SK-N-SH (cell line): ENCODE measurements around the gene DCLK1. TPM values are rescaled to one million over a fixed set of nuclear protein-coding genes. Genes with fewer than 3 reads are reported as not detected.

Experiments
- CTCF ChIA-PET: fragments of 300-600, 350-600 bp; formaldehyde crosslinking; extraction: SDS; loops from one replicate; lab custom pipeline; 2021; lab: Yijun Ruan, JAX
- POLR2A ChIA-PET: fragments of 350-600 bp; sonication (Branson Sonifier 250); formaldehyde crosslinking; extraction: SDS; loops from one replicate; lab custom pipeline; 2020; ENCODE audit warnings: antibody characterized with exemption, inconsistent platforms; lab: Yijun Ruan, JAX
- DNase-seq: peaks from one replicate; pipeline ENCODE4 v3.0.0; 2012
- H2AFZ ChIP-seq: fragments of 200-600 bp; sonication (generic); 2 replicates; pipeline ENCODE4 v1.8.1; 2016; ENCODE audit warnings: antibody characterized with exemption, mild to moderate bottlenecking, low read depth
- H3F3A ChIP-seq: fragments of 200-600 bp; sonication (generic); replicated peaks from 2 replicates; pipeline ENCODE3; 2016; ENCODE audit warnings: antibody characterized with exemption, mild to moderate bottlenecking; ENCODE audit not compliant: insufficient read depth
- H3K27ac ChIP-seq, 2 experiments: fragments of 200-500 bp in 1 of 2; fragments of 200-600 bp in 1 of 2; sonication (Bioruptor generic) in 1 of 2; sonication (generic), shearing (Covaris generic) in 1 of 2; 2 replicates each; pipeline versions ENCODE4 v1.5.1 to v1.6.1; 2014 to 2016; ENCODE audit warnings: low read depth in 2 of 2, inconsistent platforms in 1 of 2, low read length in 1 of 2, mild to moderate bottlenecking in 1 of 2, mixed read lengths in 1 of 2
- H3K27me3 ChIP-seq: fragments of 200-600 bp; sonication (generic), shearing (Covaris generic); 2 replicates; pipeline ENCODE4 v1.6.1; 2016; ENCODE audit warnings: mixed run types; ENCODE audit not compliant: insufficient read depth
- H3K36me3 ChIP-seq, 2 experiments: fragments of 200-500 bp in 1 of 2; fragments of 200-600 bp in 1 of 2; sonication (Bioruptor generic) in 1 of 2; sonication (generic) in 1 of 2; replicated peaks in 1 of 2; 2 replicates each; pipeline versions ENCODE3 to v1.5.1; 2014 to 2016; ENCODE audit warnings: low read length in 1 of 2, mild to moderate bottlenecking in 1 of 2; ENCODE audit not compliant: insufficient read depth in 2 of 2, control insufficient read depth in 1 of 2
- H3K4me1 ChIP-seq, 2 experiments: fragments of 200-500 bp in 1 of 2; fragments of 200-600 bp in 1 of 2; sonication (Bioruptor generic) in 1 of 2; sonication (generic), shearing (Covaris generic) in 1 of 2; 2 replicates each; pipeline versions ENCODE4 v1.5.1 to v1.6.1; 2014 to 2016; ENCODE audit warnings: low read depth in 1 of 2, low read length in 1 of 2, mixed run types in 1 of 2; ENCODE audit not compliant: insufficient read depth in 2 of 2, control insufficient read depth in 1 of 2
- H3K4me2 ChIP-seq: fragments of 200-600 bp; sonication (generic), shearing (Covaris generic); 2 replicates; pipeline ENCODE4 v1.6.1; 2017; ENCODE audit warnings: mixed run types
- H3K4me3 ChIP-seq, 2 experiments: fragments of 200-500 bp in 1 of 2; fragments of 200-600 bp in 1 of 2; sonication (Bioruptor generic) in 1 of 2; sonication (generic), shearing (Covaris generic) in 1 of 2; 2 replicates each; pipeline versions ENCODE4 v1.5.1 to v1.8.1; 2014 to 2016; ENCODE audit warnings: low read depth in 2 of 2, inconsistent platforms in 1 of 2, low read length in 1 of 2, mild to moderate bottlenecking in 1 of 2, mixed read lengths in 1 of 2, moderate library complexity in 1 of 2
- H3K79me2 ChIP-seq: fragments of 200-600 bp; sonication (generic); 2 replicates; pipeline ENCODE4 v1.8.1; 2017; ENCODE audit warnings: mild to moderate bottlenecking; ENCODE audit not compliant: insufficient read depth
- H3K9ac ChIP-seq: fragments of 200-600 bp; sonication (generic); 2 replicates; pipeline ENCODE4 v1.6.1; 2017; ENCODE audit warnings: mixed run types
- H3K9me2 ChIP-seq: fragments of 200-600 bp; sonication (generic); 2 replicates; pipeline ENCODE4 v1.6.1; 2017; ENCODE audit warnings: mixed run types
- H3K9me3 ChIP-seq: fragments of 200-600 bp; sonication (generic); 2 replicates; pipeline ENCODE4 v1.6.1; 2017; ENCODE audit warnings: mixed run types, mild to moderate bottlenecking, moderate library complexity
- H4K20me1 ChIP-seq: fragments of 200-600 bp; sonication (generic); 2 replicates; pipeline ENCODE4 v1.6.1; 2017; ENCODE audit warnings: mild to moderate bottlenecking, mixed run types; ENCODE audit not compliant: insufficient read depth
- CHD2 ChIP-seq: fragments of 150-350 bp; IDR thresholded peaks from 2 replicates; pipeline ENCODE4 v1.6.1; 2018; ENCODE audit warnings: low read length; ENCODE audit not compliant: partially characterized antibody
- EP300 ChIP-seq, 2 experiments: IDR thresholded peaks; 2 replicates each; pipeline versions ENCODE4 v1.4.0 to v1.6.1; 2012; ENCODE audit warnings: borderline replicate concordance in 1 of 2, low read depth in 1 of 2, low read length in 1 of 2
- RFX5 ChIP-seq: IDR thresholded peaks from 2 replicates; pipeline ENCODE4 v1.6.1; 2012; ENCODE audit warnings: mild to moderate bottlenecking, improper control_type of control experiment, low read length
- RXRA ChIP-seq: IDR thresholded peaks from 2 replicates; pipeline ENCODE4 v1.4.0; 2012; ENCODE audit warnings: low read depth, mild to moderate bottlenecking, borderline replicate concordance
- TAF1 ChIP-seq: IDR thresholded peaks from 2 replicates; pipeline ENCODE4 v1.6.1; 2012; ENCODE audit warnings: low read depth, mild to moderate bottlenecking, low read length, moderate library complexity, borderline replicate concordance
- WGBS: methylation state at CpG from one replicate; pipeline ENCODE4 v1.1.6; 2017; ENCODE audit warnings: low lambda C conversion rate; 5-methylcytosine and 5-hydroxymethylcytosine counted together
- polyA plus RNA-seq, 3 experiments: library from polyadenylated mRNA; depleted of rRNA; stranded (reverse); fragments of >200 nt; gene quantifications; 2 replicates each; pipeline ENCODE4 v1.2.3, GENCODE V29; 2012
- TF ChIP-seq, protein P1 (sequence below): IDR thresholded peaks from 2 replicates; pipeline ENCODE4 v1.6.1; 2012; ENCODE audit warnings: mild to moderate bottlenecking, low read depth, low read length, moderate library complexity
- TF ChIP-seq, protein P2 (sequence below): fragments of 150-350 bp; IDR thresholded peaks from 2 replicates; pipeline ENCODE4 v1.6.1; 2017; ENCODE audit warnings: antibody characterized with exemption, low read length, low read depth, borderline replicate concordance
- TF ChIP-seq, protein P3 (sequence below): fragments of 150-350 bp; IDR thresholded peaks from 2 replicates; pipeline ENCODE4 v1.6.1; 2016; ENCODE audit warnings: mild to moderate bottlenecking, low read depth, low read length

DCLK1 gene
- polyA plus RNA-seq, 1 of the 3 experiments (the other 2 are of a cell fraction), result 1.1 TPM

DNA sequence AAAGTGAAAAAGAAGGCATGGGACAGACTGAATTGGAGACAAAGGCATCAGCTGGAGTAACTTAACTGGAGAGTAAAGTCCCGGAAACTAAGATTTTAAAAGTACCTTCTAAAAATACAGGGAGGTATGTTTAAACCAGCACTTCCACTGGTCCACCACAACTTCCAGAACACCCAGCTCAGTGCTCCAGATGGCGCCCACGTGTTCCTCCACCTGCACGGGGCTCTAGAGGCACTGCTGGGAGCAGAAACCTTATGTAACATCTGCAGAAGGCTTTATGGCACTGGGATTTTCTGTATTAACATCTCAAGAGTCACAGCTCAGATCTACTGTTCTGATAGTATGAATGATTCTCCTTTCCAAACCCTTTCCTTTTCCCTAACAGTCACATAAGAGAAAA is 252.1 kb downstream of the DCLK1 start (continued):
- TF ChIP-seq, protein P1, sequence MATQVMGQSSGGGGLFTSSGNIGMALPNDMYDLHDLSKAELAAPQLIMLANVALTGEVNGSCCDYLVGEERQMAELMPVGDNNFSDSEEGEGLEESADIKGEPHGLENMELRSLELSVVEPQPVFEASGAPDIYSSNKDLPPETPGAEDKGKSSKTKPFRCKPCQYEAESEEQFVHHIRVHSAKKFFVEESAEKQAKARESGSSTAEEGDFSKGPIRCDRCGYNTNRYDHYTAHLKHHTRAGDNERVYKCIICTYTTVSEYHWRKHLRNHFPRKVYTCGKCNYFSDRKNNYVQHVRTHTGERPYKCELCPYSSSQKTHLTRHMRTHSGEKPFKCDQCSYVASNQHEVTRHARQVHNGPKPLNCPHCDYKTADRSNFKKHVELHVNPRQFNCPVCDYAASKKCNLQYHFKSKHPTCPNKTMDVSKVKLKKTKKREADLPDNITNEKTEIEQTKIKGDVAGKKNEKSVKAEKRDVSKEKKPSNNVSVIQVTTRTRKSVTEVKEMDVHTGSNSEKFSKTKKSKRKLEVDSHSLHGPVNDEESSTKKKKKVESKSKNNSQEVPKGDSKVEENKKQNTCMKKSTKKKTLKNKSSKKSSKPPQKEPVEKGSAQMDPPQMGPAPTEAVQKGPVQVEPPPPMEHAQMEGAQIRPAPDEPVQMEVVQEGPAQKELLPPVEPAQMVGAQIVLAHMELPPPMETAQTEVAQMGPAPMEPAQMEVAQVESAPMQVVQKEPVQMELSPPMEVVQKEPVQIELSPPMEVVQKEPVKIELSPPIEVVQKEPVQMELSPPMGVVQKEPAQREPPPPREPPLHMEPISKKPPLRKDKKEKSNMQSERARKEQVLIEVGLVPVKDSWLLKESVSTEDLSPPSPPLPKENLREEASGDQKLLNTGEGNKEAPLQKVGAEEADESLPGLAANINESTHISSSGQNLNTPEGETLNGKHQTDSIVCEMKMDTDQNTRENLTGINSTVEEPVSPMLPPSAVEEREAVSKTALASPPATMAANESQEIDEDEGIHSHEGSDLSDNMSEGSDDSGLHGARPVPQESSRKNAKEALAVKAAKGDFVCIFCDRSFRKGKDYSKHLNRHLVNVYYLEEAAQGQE, result no peak

DNA sequence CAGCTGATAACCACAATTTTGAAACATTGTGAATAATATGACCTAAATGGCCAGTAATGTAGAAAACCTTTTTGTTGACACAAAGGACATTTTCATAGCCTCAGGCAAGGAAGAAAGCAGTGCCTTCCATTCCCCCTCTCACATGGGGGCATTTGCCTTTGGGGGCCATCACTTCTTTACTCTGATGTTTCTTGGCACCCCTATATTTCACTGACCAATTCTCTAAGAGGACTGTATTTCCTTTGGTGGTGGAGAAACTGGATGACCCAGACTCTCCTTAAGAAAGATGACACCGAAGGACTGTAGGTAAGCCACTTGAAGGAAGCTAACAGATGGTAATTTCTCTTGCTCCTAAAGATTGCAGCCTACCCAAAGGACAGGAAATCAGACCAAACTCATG is 254.6 kb downstream of the DCLK1 start:
- Histone ChIP-seq H3K79me2 (no peaks in the 10 kb centered on the region), H4K20me1 (no peaks in the 10 kb centered on the region), H3K9me2 (no peaks in the 10 kb centered on the region), H3K9me3 (no peaks in the 10 kb centered on the region), H3K4me2 (no peak overlapping the region), H3F3A (no peaks in the 10 kb centered on the region), H3K4me1 (no peaks in the 10 kb centered on the region)
- ChIA-PET CTCF (interaction anchor here (1.1 to 1.4 kb wide), 2 partner anchors 10 to 49 kb away, joined by 3 read pairs; no protein-coding TSS in a partner anchor), POLR2A (no interaction called here)
- DNase-seq, result no peak
- TF ChIP-seq EP300 (IDR thresholded peaks at IDR 0.05; ENCODE audit: borderline replicate concordance in 1 of 2, low read depth in 1 of 2, low read length in 1 of 2) (no peak), TAF1 (no peak), RFX5 (no peak), CHD2 (no peak)
- TF ChIP-seq, protein P2, sequence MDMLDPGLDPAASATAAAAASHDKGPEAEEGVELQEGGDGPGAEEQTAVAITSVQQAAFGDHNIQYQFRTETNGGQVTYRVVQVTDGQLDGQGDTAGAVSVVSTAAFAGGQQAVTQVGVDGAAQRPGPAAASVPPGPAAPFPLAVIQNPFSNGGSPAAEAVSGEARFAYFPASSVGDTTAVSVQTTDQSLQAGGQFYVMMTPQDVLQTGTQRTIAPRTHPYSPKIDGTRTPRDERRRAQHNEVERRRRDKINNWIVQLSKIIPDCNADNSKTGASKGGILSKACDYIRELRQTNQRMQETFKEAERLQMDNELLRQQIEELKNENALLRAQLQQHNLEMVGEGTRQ, result no peak
- TF ChIP-seq, protein P3, sequence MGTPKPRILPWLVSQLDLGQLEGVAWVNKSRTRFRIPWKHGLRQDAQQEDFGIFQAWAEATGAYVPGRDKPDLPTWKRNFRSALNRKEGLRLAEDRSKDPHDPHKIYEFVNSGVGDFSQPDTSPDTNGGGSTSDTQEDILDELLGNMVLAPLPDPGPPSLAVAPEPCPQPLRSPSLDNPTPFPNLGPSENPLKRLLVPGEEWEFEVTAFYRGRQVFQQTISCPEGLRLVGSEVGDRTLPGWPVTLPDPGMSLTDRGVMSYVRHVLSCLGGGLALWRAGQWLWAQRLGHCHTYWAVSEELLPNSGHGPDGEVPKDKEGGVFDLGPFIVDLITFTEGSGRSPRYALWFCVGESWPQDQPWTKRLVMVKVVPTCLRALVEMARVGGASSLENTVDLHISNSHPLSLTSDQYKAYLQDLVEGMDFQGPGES, result no peak
- TF ChIP-seq, all 33 proteins: peak for 0
- 91% methylated on average over 1 of the region's 1 CpG for WGBS
- H3K4me3 ChIP-seq, result no peak overlapping the region
- no peak overlapping the region for H3K27ac ChIP-seq
- H3K27me3 ChIP-seq, result no peaks in the 10 kb centered on the region
- H3K9ac ChIP-seq, result no peak overlapping the region
- H2AFZ ChIP-seq, result no peak overlapping the region
- H3K36me3 ChIP-seq, result no peaks in the 10 kb centered on the region

DNA sequence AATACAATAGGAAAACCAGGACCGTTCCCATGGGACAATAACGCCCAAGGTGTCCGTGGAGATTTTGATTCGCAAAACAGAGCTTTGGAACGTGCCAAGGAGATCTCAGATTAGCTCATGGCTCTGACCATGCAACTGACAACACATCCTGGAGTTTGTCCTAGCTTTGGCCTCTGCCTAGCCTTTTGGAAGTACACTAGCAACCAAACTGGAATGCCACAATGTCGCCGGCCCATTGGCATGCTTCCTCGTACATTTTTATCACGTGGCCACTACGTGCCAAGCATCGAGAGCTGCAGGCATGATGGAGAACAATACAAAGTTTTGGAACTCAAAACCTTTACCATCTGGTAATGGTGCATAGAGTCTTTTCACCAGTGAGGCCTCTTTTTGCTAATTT is 256.5 kb downstream of the DCLK1 start:
- H3K4me2 ChIP-seq, result no peak overlapping the region
- WGBS, result 90% methylated on average over 11 of the region's 11 CpGs
- H3K9me3 ChIP-seq, result no peaks in the 10 kb centered on the region
- POLR2A ChIA-PET, result no interaction called here
- H3K79me2 ChIP-seq, result no peaks in the 10 kb centered on the region
- H3K9me2 ChIP-seq, result no peaks in the 10 kb centered on the region
- H3K4me1 ChIP-seq, result no peaks in the 10 kb centered on the region
- CTCF ChIA-PET, result no interaction called here
- H3K27me3 ChIP-seq, result no peaks in the 10 kb centered on the region
- no peak overlapping the region for H3K27ac ChIP-seq
- no peak for DNase-seq
- no peak for TF ChIP-seq TAF1
- TF ChIP-seq CHD2, result no peak
- TF ChIP-seq RXRA, result no peak
- TF ChIP-seq, all 33 proteins: peak for 0
- no peaks in the 10 kb centered on the region for H3F3A ChIP-seq
- no peak overlapping the region for H3K9ac ChIP-seq
- H4K20me1 ChIP-seq, result no peaks in the 10 kb centered on the region
- no peaks in the 10 kb centered on the region for H3K36me3 ChIP-seq
- H2AFZ ChIP-seq, result no peak overlapping the region
- H3K4me3 ChIP-seq, result no peak overlapping the region
